ENCODE measurements around the gene PMPCA.

Gene PMPCA

DNA sequence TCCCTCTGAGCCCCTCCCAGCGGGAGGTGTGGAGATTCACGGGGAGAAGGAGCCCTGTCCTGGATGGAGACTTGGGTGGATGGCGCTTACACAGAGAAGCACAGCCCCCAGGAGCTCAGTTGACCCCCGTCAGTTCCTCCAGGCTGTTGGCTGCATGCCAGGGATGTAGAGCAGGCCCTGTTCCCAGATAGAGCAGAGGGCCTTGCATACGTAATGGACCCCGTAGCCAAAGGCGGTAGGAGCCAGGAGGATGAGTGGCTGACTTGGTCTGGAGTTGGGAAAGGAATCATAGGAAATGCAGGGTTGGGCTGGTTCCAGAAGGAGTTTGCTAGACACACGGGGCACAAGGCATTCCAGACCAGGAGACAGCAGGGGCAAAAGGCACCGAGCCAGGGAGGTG, 2.5 kb downstream of the PMPCA start:
- no peak for TF ChIP-seq RAD21 (IDR thresholded peaks at IDR 0.05; ENCODE audit: low read depth)
- 0 out of 2 replicates have a peak, but pooled peaks have one; percentile 17 for TF ChIP-seq NFIC (IDR thresholded peaks at IDR 0.05)
- TF ChIP-seq EP300 (IDR thresholded peaks at IDR 0.05; ENCODE audit: borderline replicate concordance): no peak

DNA sequence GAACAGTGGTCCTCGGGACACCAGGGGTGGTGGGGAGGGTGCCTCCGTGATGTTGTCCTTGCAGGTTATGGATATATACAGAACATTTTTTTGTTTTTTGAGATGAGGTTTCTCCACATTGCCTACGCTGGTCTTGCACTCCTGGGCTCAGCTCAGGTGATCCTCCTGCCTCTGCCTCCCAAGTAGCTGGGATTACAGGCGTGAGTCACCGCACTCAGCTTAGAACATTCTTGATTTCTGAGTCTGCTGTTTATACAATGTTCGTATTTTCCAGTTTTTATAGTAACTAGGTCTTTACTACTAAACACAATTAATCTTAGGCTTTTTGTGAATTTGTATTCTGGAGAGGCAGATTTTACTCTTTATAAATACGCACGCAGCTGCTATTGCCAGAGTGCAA, 6.0 kb downstream of the PMPCA start:
- TF ChIP-seq, protein P1, sequence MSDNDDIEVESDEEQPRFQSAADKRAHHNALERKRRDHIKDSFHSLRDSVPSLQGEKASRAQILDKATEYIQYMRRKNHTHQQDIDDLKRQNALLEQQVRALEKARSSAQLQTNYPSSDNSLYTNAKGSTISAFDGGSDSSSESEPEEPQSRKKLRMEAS (IDR thresholded peaks at IDR 0.05): no peak
- TF ChIP-seq TAF1 (IDR thresholded peaks at IDR 0.05; ENCODE audit: low read depth) (no peak), EGR1 (IDR thresholded peaks at IDR 0.05) (no peak), YY1 (IDR thresholded peaks at IDR 0.05; ENCODE audit: low read depth) (no peak), USF1 (IDR thresholded peaks at IDR 0.05) (no peak), RAD21 (IDR thresholded peaks at IDR 0.05; ENCODE audit: low read depth) (no peak), CEBPB (IDR thresholded peaks at IDR 0.05) (no peak), NFIC (IDR thresholded peaks at IDR 0.05) (no peak), TEAD4 (IDR thresholded peaks at IDR 0.05) (no peak), FOXM1 (IDR thresholded peaks at IDR 0.05; ENCODE audit: borderline replicate concordance, low read depth) (no peak), TCF12 (IDR thresholded peaks at IDR 0.05; ENCODE audit: low read depth) (no peak), CREB1 (IDR thresholded peaks at IDR 0.05; ENCODE audit: low read depth) (no peak), EP300 (IDR thresholded peaks at IDR 0.05; ENCODE audit: borderline replicate concordance) (no peak)
- TF ChIP-seq, protein P2, sequence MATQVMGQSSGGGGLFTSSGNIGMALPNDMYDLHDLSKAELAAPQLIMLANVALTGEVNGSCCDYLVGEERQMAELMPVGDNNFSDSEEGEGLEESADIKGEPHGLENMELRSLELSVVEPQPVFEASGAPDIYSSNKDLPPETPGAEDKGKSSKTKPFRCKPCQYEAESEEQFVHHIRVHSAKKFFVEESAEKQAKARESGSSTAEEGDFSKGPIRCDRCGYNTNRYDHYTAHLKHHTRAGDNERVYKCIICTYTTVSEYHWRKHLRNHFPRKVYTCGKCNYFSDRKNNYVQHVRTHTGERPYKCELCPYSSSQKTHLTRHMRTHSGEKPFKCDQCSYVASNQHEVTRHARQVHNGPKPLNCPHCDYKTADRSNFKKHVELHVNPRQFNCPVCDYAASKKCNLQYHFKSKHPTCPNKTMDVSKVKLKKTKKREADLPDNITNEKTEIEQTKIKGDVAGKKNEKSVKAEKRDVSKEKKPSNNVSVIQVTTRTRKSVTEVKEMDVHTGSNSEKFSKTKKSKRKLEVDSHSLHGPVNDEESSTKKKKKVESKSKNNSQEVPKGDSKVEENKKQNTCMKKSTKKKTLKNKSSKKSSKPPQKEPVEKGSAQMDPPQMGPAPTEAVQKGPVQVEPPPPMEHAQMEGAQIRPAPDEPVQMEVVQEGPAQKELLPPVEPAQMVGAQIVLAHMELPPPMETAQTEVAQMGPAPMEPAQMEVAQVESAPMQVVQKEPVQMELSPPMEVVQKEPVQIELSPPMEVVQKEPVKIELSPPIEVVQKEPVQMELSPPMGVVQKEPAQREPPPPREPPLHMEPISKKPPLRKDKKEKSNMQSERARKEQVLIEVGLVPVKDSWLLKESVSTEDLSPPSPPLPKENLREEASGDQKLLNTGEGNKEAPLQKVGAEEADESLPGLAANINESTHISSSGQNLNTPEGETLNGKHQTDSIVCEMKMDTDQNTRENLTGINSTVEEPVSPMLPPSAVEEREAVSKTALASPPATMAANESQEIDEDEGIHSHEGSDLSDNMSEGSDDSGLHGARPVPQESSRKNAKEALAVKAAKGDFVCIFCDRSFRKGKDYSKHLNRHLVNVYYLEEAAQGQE (IDR thresholded peaks at IDR 0.05; ENCODE audit: low read depth): no peak

DNA sequence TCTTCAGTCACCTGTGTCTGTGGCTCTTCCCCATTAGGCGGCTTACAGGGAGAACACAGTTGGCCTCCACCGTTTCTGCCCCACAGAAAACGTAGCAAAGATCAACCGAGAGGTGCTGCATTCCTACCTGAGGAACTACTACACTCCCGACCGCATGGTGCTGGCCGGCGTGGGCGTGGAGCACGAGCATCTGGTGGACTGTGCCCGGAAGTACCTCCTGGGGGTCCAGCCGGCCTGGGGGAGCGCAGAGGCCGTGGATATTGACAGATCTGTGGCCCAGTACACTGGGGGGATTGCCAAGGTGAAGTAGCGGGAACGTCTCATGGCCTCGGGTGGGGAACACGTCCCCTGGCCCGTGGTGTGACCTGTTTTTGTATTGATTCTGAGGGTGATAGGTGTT, 6.5 kb downstream of the PMPCA start:
- TF ChIP-seq, protein P2 (IDR thresholded peaks at IDR 0.05; ENCODE audit: low read depth): no peak
- TF ChIP-seq, protein P1 (IDR thresholded peaks at IDR 0.05): no peak
- TF ChIP-seq NFIC (IDR thresholded peaks at IDR 0.05): no peak
- TF ChIP-seq TCF12 (IDR thresholded peaks at IDR 0.05; ENCODE audit: low read depth): no peak
- TF ChIP-seq RAD21 (IDR thresholded peaks at IDR 0.05; ENCODE audit: low read depth): no peak
- no peak for TF ChIP-seq ZBTB7A (IDR thresholded peaks at IDR 0.05; ENCODE audit: low read depth)
- TF ChIP-seq CREB1 (IDR thresholded peaks at IDR 0.05; ENCODE audit: low read depth): no peak
- no peak for TF ChIP-seq EP300 (IDR thresholded peaks at IDR 0.05; ENCODE audit: borderline replicate concordance)

GRCh38 chr9:136418182-136419091, 8.0 kb downstream of the PMPCA start:
- TF ChIP-seq CEBPB (IDR thresholded peaks at IDR 0.05): no peak
- no peak for TF ChIP-seq RAD21 (IDR thresholded peaks at IDR 0.05; ENCODE audit: low read depth)
- TF ChIP-seq TAF1 (IDR thresholded peaks at IDR 0.05; ENCODE audit: low read depth): no peak
- TF ChIP-seq CREB1 (IDR thresholded peaks at IDR 0.05; ENCODE audit: low read depth): no peak
- TF ChIP-seq USF1 (IDR thresholded peaks at IDR 0.05): no peak
- TF ChIP-seq EGR1 (IDR thresholded peaks at IDR 0.05): no peak
- TF ChIP-seq FOXM1 (IDR thresholded peaks at IDR 0.05; ENCODE audit: borderline replicate concordance, low read depth): no peak

DNA sequence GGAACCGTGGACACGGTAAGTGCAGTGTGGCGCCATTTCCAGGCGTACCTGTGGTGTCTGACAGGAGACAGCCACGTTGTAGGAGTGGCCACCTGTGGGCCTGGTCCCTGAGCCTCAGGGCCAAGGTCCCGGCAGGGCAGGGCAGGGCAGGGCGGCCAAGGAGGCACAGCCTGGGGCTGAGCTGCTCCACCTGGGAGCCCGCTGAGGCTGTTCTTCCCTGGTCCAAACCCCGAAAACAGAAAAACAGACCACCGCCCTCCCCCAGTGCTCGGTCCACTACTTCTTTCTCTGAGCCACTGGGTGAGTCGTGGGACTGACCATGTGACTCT, 8.6 kb downstream of the PMPCA start:
- TF ChIP-seq EP300 (IDR thresholded peaks at IDR 0.05; ENCODE audit: borderline replicate concordance): no peak
- no peak for TF ChIP-seq ZBTB7A (IDR thresholded peaks at IDR 0.05; ENCODE audit: low read depth)
- TF ChIP-seq TEAD4 (IDR thresholded peaks at IDR 0.05): no peak
- no peak for TF ChIP-seq USF1 (IDR thresholded peaks at IDR 0.05)
- TF ChIP-seq CEBPB (IDR thresholded peaks at IDR 0.05): no peak
- no peak for TF ChIP-seq NFIC (IDR thresholded peaks at IDR 0.05)
- TF ChIP-seq CREB1 (IDR thresholded peaks at IDR 0.05; ENCODE audit: low read depth): no peak
- TF ChIP-seq FOXM1 (IDR thresholded peaks at IDR 0.05; ENCODE audit: borderline replicate concordance, low read depth): no peak
- TF ChIP-seq RAD21 (IDR thresholded peaks at IDR 0.05; ENCODE audit: low read depth): no peak
- no peak for TF ChIP-seq TAF1 (IDR thresholded peaks at IDR 0.05; ENCODE audit: low read depth)

All from Ishikawa (cell line).